ENCODE measurements around the gene GJC1.

DNA sequence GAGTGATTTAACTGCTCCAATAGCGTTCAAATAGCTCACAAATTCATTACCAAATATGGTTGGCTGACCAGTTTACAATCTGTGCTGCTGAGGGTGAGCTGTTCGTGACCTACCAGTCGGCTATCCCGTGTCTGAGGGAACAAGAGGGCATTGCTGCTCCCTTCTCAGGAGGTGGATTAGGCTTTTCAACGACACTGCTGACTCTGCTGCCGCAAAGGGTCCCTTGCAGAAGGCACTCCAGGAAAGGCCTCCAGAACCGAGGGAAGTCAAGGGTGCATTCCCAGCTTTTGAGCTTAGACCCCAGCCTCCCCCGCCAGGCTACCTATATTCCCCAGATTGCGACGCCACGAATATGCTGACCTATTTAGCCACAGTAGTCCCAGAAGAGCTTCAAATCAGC lies 32.3 kb downstream of the GJC1 start:
- TF ChIP-seq POLR2A (IDR thresholded peaks at IDR 0.05; ENCODE audit: low read depth, low read length) (no peak), POLR2AphosphoS5 (IDR thresholded peaks at IDR 0.05; ENCODE audit: low read depth, low read length) (no peak)

All from GM12892 (cell line).